H1 (cell line): ENCODE measurements around the gene OR1I1. TPM values are rescaled to one million over a fixed set of nuclear protein-coding genes. Genes with fewer than 3 reads are reported as not detected.

Source experiments
- BRCA1 ChIP-seq: IDR thresholded peaks from 2 replicates; pipeline ENCODE4 v1.6.1; 2012; ENCODE audit warnings: low read depth, low read length, improper control_type of control experiment
- CBX5 ChIP-seq: fragments of 300-800, 300-1000 bp; sonication (generic); IDR thresholded peaks from 2 replicates; pipeline ENCODE4 v1.7.1; 2016; ENCODE audit warnings: antibody characterized with exemption, low read length, low read depth
- CBX8 ChIP-seq: fragments of 300-800, 300-1000 bp; sonication (generic); IDR thresholded peaks from 2 replicates; pipeline ENCODE4 v1.7.1; 2016; ENCODE audit warnings: low read depth, low read length, borderline replicate concordance
- CTCF ChIP-seq, 3 experiments: IDR thresholded peaks; 1 replicate in 2 of 3; 2 replicates in 1 of 3; pipeline versions ENCODE4 v1.5.1 to v1.6.1; 2011; ENCODE audit warnings: low read length in 3 of 3, mild to moderate bottlenecking in 3 of 3, inconsistent platforms in 2 of 3, low read depth in 1 of 3, moderate library complexity in 1 of 3; ENCODE audit not compliant: insufficient read depth in 1 of 3; ENCODE audit errors: control extremely low read depth in 1 of 3
- EP300 ChIP-seq, 2 experiments: IDR thresholded peaks; 1 replicate in 1 of 2; 2 replicates in 1 of 2; pipeline ENCODE4 v1.6.1; 2011 to 2012; ENCODE audit warnings: low read depth in 2 of 2, low read length in 2 of 2, mild to moderate bottlenecking in 2 of 2, borderline replicate concordance in 1 of 2, inconsistent platforms in 1 of 2, moderate library complexity in 1 of 2
- GTF2F1 ChIP-seq: IDR thresholded peaks from 2 replicates; pipeline ENCODE4 v1.6.1; 2012; ENCODE audit warnings: low read depth, low read length, improper control_type of control experiment, borderline replicate concordance
- HDAC6 ChIP-seq: IDR thresholded peaks from one replicate; pipeline ENCODE4 v1.7.1; 2012; ENCODE audit warnings: low read depth, mild to moderate bottlenecking, inconsistent platforms, low read length, moderate library complexity
- KDM4A ChIP-seq: IDR thresholded peaks from one replicate; pipeline ENCODE4 v1.7.1; 2012; ENCODE audit warnings: low read depth, mild to moderate bottlenecking, moderate library complexity, low read length, inconsistent platforms; ENCODE audit not compliant: severe bottlenecking
- MAFK ChIP-seq: IDR thresholded peaks from 2 replicates; pipeline ENCODE4 v1.6.1; 2012; ENCODE audit warnings: low read depth, mild to moderate bottlenecking, improper control_type of control experiment, low read length
- NRF1 ChIP-seq: IDR thresholded peaks from 2 replicates; pipeline ENCODE4 v1.6.1; 2011; ENCODE audit warnings: mild to moderate bottlenecking, low read depth, low read length, improper control_type of control experiment
- POLR2A ChIP-seq, 2 experiments: IDR thresholded peaks; 1 replicate in 1 of 2; 2 replicates in 1 of 2; pipeline ENCODE4 v1.6.1; 2011; ENCODE audit warnings: low read depth in 2 of 2, low read length in 2 of 2, mild to moderate bottlenecking in 2 of 2; ENCODE audit errors: control extremely low read depth in 1 of 2
- POU5F1 ChIP-seq: IDR thresholded peaks from 2 replicates; pipeline ENCODE4 v1.6.1; 2011; ENCODE audit warnings: low read depth, mild to moderate bottlenecking, low read length, moderate library complexity
- RAD21 ChIP-seq, 2 experiments: IDR thresholded peaks in 1 of 2; conservative IDR thresholded peaks in 1 of 2; 2 replicates each; pipeline ENCODE4 v1.6.1; 2011; ENCODE audit warnings: low read depth in 2 of 2, low read length in 2 of 2, improper control_type of control experiment in 1 of 2, inconsistent platforms in 1 of 2, mild to moderate bottlenecking in 1 of 2, moderate library complexity in 1 of 2
- RBBP5 ChIP-seq: IDR thresholded peaks from 2 replicates; pipeline ENCODE4 v1.7.1; 2012; ENCODE audit warnings: low read depth, mild to moderate bottlenecking, inconsistent platforms, low read length, moderate library complexity, borderline replicate concordance
- SIN3A ChIP-seq, 2 experiments: IDR thresholded peaks in 1 of 2; conservative IDR thresholded peaks in 1 of 2; 2 replicates each; pipeline ENCODE4 v1.6.1; 2011 to 2012; ENCODE audit warnings: low read length in 2 of 2, improper control_type of control experiment in 1 of 2, low read depth in 1 of 2, mild to moderate bottlenecking in 1 of 2
- SP2 ChIP-seq: IDR thresholded peaks from 2 replicates; pipeline ENCODE4 v1.6.1; 2012; ENCODE audit warnings: mild to moderate bottlenecking, low read length, inconsistent platforms
- SP4 ChIP-seq: IDR thresholded peaks from 2 replicates; pipeline ENCODE4 v1.6.1; 2012; ENCODE audit warnings: low read length, inconsistent platforms
- TAF1 ChIP-seq: IDR thresholded peaks from 2 replicates; pipeline ENCODE4 v1.6.1; 2011; ENCODE audit warnings: mild to moderate bottlenecking, low read depth, low read length
- TEAD4 ChIP-seq: IDR thresholded peaks from 2 replicates; pipeline ENCODE4 v1.6.1; 2012; ENCODE audit warnings: low read depth, low read length, inconsistent platforms, mixed read lengths
- YY1 ChIP-seq: IDR thresholded peaks from 2 replicates; pipeline ENCODE4 v1.6.1; 2011; ENCODE audit warnings: low read depth, mild to moderate bottlenecking, low read length
- ZNF274 ChIP-seq: IDR thresholded peaks from 2 replicates; pipeline ENCODE4 v1.7.0; 2012; ENCODE audit warnings: low read length, borderline replicate concordance; ENCODE audit errors: extremely low read depth
- polyA plus RNA-seq, 7 experiments: library from polyadenylated mRNA; depleted of rRNA in 3 of 7; stranded (reverse) in 5 of 7; unstranded in 2 of 7; fragments of >200 nt in 5 of 7; fragments of 200-250 nt in 2 of 7; gene quantifications; 1 replicate in 5 of 7; 2 replicates in 1 of 7; 4 replicates in 1 of 7; pipeline versions ENCODE4 v1.2.1 to v1.2.3, GENCODE V29; 2011 to 2013; ENCODE audit warnings: missing spikeins in 2 of 7, mixed read lengths in 2 of 7
- total RNA-seq: library from RNA; stranded (reverse); fragmentation: NEBNext Ultra II Directional; extraction: Animal tissue kit (Norgen Biotek cat#: 25700); gene quantifications from 2 replicates; pipeline ENCODE4 v1.2.1, GENCODE V29; 2021

The OR1I1 gene
- total and polyA plus RNA-seq, 2 of the 8 experiments (the other 6 are each of a cell fraction or from before 2014, with no cell fraction given): not detected

- TF ChIP-seq BRCA1: no peak
- 0 out of 2 replicates have a peak, but pooled peaks have one; percentile 5 for TF ChIP-seq YY1
- TF ChIP-seq GTF2F1: no peak
- TF ChIP-seq CTCF (IDR thresholded peaks at IDR 0.05; ENCODE audit: control extremely low read depth in 1 of 3, insufficient read depth in 1 of 3, low read depth in 1 of 3, low read length in 3 of 3): no peak
- TF ChIP-seq NRF1: no peak
- peak; percentile 96 for TF ChIP-seq TEAD4
- TF ChIP-seq EP300 (IDR thresholded peaks at IDR 0.05; ENCODE audit: borderline replicate concordance in 1 of 2, low read depth in 2 of 2, low read length in 2 of 2): no peak
- no peak for TF ChIP-seq HDAC6
- no peak for TF ChIP-seq RBBP5
- TF ChIP-seq KDM4A: peak; percentile 32
- no peak for TF ChIP-seq SP2
- TF ChIP-seq CBX5: no peak
- TF ChIP-seq POLR2A (IDR thresholded peaks at IDR 0.05; ENCODE audit: control extremely low read depth in 1 of 2, low read depth in 2 of 2, low read length in 2 of 2): peak; percentile 56 to 61; a peak in 2 of 3 replicates
- no peak for TF ChIP-seq RAD21 (IDR thresholded peaks at IDR 0.05 in 1 of 2, conservative IDR thresholded peaks at IDR 0.05 in 1 of 2; ENCODE audit: low read depth in 2 of 2, low read length in 2 of 2)
- no peak for TF ChIP-seq POU5F1
- no peak for TF ChIP-seq MAFK
- TF ChIP-seq ZNF274: no peak
- TF ChIP-seq TAF1: 0 out of 2 replicates have a peak, but pooled peaks have one; percentile 39
- 0 out of 4 replicates have a peak, but pooled peaks of 1 of the 2 experiments have one; percentile 34 for TF ChIP-seq SIN3A (conservative IDR thresholded peaks at IDR 0.05 in 1 of 2, IDR thresholded peaks at IDR 0.05 in 1 of 2; ENCODE audit: low read depth in 1 of 2, low read length in 2 of 2)
- TF ChIP-seq SP4: no peak
- no peak for TF ChIP-seq CBX8
Observed at GRCh38 chr19:15107061-15108010, 25.3 kb downstream of the OR1I1 start, which contains the start of gene SYDE1 (continued).
